GM21367 (cell line): ENCODE results near the gene ASCL3.
"Not testable (repeated sequence)": the region's sequence is repeated elsewhere in the genome, so short reads cannot be mapped to it uniquely, and the experiment has no call there.

Experiments used
- ATAC-seq: cut with Tn5 transposase; IDR thresholded peaks from one replicate; pipeline ENCODE4 v1.9.1; 2021; ENCODE audit not compliant: unreplicated experiment

ASCL3 gene

DNA sequence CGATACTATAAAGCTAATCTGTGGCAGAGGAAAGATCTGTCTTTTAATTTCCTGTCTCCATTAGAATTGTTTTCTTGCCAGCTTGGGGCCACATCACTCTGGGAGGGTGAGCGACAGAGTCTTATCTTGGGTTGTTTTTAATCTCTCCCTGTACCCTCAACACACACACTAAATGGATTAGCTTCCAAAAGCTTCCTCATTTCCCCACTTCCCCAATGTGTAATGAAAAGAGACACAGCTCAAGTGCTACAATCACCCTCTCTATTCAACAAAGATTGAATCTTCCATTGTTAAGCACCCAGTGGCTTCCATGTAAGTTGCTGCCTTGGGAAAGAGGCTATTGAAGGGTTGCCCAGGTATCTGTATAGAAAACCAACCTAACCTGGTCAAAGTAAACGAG lies 6.1 kb upstream of the ASCL3 start:
- no peak for ATAC-seq

DNA sequence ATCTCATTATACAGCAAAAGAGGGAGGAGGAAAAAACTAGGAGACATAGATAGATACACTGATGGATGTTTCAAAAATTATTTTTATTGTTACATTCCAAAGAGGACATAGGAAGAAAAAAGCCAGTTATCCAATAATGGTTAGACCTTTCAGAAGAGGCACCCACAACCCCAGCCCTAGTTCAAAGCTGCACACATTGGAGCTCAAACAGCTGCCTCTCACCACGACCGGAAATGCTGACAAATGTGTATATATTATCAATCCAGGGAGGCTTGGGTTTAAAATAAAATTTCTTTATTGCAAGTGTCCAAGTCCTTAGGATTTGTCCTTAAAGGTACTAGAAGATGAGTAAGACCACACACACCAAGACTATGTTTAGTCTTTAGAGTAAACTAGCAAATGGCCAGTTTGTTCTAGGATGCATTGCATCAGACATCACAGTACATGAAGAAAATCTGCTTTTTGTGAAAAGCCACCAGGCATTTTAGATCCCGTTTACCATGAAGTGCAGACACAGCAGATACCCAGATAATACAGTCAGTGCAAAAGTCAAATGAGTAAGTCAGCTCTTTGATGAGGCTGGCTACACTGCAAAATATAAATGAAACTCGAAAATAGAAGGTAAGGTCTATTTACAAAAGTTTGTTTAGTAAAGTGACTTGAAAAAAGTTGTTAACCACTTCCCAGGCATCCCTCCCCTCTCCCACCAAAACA lies 4.6 kb upstream of the ASCL3 start:
- ATAC-seq, result no peak

GRCh38 chr11:8941341-8942103 lies 1.3 kb downstream of the ASCL3 start:
- no peak for ATAC-seq

GRCh38 chr11:8937659-8938058 lies 5.2 kb downstream of the ASCL3 start:
- no peak for ATAC-seq

- no peak for ATAC-seq
These were observed 5.7 kb downstream of the ASCL3 start for GRCh38 chr11:8937159-8937558.

GRCh38 chr11:8935789-8936188 lies 7.0 kb downstream of the ASCL3 start:
- not testable (repeated sequence) for ATAC-seq

- ATAC-seq, result no peak
These were observed 7.9 kb downstream of the ASCL3 start for GRCh38 chr11:8934742-8935488.

- ATAC-seq, result no peak
These were observed 8.9 kb downstream of the ASCL3 start for GRCh38 chr11:8933931-8934330.

GRCh38 chr11:8932564-8933180 lies 10.1 kb downstream of the ASCL3 start, which contains the start of gene C11orf16:
C11orf16 (minus strand) TSS chr11:8932947; CDS start chr11:8932308, 639 bp downstream.
- ATAC-seq, result no peak

DNA sequence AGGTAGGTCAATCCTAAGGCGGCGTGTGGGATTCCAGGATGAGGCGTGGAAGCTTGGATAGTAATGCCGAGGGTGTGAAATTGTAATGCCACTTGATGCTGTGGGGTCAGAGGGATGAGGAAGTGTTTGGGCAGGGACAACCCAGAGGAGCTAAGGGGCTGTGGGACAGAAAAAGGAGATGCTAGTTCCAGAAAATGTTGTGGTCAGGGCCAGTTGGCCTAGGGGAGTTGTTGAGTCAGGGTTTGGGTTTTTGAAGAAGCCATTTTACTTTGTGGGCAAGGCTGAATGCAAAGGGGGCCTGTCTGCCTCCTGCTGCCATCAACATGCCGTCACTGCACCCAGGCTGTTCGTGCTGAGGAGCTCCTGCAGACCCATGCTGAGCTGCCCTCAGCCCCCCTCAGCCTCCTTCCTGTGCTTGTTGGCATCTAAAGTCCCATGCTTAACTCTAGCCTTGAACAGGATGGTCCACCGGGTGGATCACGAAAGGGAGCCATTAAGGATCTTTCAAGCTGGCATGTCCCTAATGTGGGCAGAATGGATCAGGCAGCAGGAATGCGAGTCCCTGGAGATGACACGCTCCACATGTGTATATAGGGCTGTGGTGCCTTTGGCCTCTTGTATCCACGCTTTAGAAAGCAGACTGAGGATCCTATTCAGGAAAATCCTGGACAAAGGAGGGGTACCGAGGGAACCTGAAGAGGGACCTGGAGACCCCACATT lies 12.2 kb downstream of the ASCL3 start:
- no peak for ATAC-seq

GRCh38 chr11:8928981-8929615 lies 13.7 kb downstream of the ASCL3 start:
- no peak for ATAC-seq

GRCh38 chr11:8928205-8928604 lies 14.6 kb downstream of the ASCL3 start:
- no peak for ATAC-seq

DNA sequence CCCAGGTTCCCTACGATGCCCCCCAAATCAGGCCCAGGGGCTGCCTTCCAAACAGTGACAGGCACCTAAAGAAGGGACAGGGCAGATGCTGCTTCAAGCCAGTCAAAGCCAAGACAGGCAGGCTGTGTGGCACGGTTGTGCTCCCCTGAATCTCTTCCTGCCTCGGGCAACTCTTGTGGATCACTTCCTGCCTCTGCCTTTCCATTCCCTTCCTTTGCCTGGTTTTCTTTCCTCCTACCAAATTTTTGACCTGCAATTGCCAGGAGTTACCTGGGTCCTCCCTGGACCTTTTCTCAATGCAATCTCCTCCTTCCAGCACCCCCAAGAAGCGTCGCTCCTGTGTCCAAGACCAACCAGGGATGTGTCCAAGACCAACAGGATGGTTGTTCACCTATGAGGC lies 15.6 kb downstream of the ASCL3 start:
- no peak for ATAC-seq

DNA sequence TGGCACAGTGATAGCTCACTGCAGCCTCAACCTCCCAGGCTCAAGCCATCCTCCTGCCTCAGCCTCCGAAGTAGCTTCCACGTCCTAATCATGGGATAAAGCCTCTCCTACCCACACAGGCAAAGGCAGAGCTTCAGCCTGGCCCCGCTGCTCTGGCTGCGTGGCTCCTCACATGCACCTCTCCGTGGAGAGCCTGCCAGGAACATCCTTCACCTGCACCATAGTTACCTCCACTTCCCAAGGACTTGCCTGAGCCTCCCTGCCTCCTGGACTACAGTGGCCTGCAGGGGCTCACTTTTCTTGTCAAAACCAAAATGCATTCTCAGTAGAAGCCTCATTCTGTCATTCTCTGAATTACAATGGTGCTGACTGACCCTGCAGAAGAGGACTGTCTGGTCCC lies 16.6 kb downstream of the ASCL3 start:
- ATAC-seq, result no peak

- ATAC-seq, result no peak
These were observed 17.1 kb downstream of the ASCL3 start for GRCh38 chr11:8925711-8926110.

DNA sequence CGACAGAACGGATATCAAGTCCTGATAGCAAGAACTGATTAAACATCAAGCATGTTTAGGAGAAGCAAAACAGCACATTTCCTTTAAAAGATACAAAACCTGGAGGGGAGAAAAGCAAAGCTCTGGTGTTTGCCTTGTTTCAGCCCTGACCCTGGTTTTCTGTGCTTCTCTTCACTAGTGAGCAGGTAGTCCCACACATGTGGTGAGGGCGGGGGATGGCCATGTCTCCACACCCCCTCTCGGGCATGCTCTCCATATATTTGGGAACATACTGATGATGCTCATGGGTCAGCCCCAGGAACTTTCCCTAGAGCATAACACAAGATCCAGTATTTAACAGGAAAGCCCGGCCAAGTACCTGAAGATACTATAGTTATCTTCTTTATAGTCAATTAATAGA lies 20.1 kb downstream of the ASCL3 start:
- no peak for ATAC-seq

DNA sequence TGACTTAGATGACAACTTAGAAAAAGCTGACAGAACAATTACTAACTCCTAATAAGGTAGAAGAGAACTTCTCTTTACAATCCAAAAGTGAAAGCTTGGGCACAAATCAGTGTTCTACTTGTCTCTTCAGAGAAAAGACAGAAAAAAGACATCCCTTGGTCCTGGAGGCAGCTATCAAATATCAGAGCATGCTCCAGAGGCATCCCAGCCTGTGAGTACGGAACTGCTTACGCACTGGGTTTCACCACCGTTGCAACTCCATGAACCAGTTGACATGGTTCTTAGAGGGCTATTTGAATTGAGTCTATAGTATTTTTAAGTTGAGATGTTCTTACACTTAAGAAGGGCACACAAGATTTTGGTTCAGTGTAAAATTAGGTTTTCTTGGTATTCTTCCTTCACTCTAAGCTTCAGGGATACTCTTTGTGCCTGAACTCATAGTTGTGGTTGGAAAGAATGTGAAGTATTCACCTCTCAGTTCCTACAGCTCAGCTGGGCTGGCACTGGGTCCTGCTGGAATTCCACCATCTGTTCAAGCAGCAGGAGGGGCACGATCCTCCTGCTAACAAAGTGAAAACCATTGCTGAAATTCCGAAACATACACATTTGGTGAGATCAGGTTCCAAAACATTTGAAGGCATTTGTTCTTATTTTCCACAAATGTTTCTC lies 25.5 kb downstream of the ASCL3 start:
- ATAC-seq, result no peak

DNA sequence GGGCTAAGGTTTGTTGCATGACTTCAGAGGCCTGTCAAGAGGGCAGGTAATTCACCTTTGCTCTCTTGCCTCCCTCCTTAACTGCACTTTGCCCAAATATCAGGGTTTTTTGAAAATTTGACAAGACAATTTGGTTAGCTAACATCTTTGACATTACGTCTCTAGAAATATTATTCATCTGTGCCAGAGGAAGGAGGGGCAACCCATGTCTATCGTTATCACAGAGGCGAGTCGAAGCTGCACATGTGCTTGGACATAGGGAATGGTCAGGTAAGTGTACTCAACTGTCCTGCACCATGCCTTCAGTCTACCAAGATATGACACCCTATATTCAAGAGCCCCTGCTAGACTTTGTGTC lies 28.2 kb downstream of the ASCL3 start:
- no peak for ATAC-seq

DNA sequence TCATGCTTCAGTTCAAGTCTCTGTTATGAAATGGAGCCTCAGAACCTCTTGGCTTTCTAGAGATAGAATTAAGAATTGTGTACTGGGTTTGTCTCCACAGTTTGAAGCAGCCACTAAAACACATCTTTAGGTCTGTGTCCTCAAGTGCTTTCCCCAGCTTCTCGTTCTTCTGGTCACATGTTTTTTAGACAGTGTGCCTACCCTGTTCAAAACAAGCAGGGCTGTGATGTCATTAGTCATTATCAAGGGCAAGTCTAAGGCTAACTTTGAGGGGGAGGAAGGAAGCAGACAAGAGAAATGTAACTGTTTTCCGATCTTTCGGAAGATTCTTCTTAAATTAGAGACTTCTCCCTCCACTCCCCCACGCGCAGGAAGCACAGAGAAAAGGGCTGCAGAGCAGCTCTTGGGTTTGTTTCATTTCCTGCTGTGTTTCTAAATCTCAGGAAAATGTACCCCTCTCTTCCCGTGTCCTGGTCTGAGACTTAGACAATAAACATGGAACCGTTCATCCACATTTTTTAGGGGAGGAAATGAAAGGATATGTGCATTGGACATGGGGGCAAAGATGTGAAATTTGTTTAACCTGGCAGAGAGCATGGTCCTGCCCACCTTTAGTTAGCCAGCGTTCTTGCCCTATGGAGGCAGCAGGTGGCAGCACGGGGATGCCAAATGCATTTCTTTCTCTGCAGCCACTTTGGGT lies 28.7 kb downstream of the ASCL3 start:
- no peak for ATAC-seq
